ENCODE data around the gene DEPP1.

DNA sequence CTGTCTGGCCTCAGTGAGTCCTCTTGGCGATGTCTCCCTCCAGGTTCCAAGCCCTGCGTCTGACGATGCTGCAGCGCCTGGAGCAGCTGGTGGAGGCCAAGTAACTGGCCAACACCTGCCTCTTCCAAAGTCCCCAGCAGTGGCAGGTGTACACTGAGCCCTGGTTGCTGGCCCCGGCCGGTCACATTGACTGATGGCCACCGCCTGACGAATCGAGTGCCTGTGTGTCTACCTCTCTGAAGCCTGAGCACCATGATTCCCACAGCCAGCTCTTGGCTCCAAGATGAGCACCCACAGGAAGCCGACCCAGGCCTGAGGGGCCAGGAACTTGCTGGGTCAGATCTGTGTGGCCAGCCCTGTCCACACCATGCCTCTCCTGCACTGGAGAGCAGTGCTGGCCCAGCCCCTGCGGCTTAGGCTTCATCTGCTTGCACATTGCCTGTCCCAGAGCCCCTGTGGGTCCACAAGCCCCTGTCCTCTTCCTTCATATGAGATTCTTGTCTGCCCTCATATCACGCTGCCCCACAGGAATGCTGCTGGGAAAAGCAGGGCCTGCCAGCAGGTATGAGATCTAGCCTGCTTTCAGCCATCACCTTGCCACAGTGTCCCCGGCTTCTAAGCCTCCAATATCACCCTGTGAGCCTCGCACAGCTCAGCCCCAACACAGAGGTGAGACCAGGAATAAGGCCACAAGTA is 14.8 kb upstream of the DEPP1 start:
- no peak for TF ChIP-seq ZNF639 (tag by site-specific recombination; IDR thresholded peaks at IDR 0.05)
- TF ChIP-seq, protein P1, sequence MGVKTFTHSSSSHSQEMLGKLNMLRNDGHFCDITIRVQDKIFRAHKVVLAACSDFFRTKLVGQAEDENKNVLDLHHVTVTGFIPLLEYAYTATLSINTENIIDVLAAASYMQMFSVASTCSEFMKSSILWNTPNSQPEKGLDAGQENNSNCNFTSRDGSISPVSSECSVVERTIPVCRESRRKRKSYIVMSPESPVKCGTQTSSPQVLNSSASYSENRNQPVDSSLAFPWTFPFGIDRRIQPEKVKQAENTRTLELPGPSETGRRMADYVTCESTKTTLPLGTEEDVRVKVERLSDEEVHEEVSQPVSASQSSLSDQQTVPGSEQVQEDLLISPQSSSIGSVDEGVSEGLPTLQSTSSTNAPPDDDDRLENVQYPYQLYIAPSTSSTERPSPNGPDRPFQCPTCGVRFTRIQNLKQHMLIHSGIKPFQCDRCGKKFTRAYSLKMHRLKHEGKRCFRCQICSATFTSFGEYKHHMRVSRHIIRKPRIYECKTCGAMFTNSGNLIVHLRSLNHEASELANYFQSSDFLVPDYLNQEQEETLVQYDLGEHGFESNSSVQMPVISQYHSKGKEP (tag by site-specific recombination; IDR thresholded peaks at IDR 0.05), result no peak
- TF ChIP-seq ZNF76 (tag by site-specific recombination; IDR thresholded peaks at IDR 0.05; ENCODE audit: borderline replicate concordance, low read depth), result no peak
